GM23248 (cell line): ENCODE measurements around the gene PCSK9. TPM values are rescaled to one million over a fixed set of nuclear protein-coding genes. Genes with fewer than 3 reads are reported as not detected.

Source experiments
- DNase-seq: peaks from one replicate; pipeline ENCODE4 v3.0.0-alpha.2; 2015
- H2AFZ ChIP-seq: fragments of 200-600 bp; sonication (generic); 2 replicates; pipeline ENCODE4 v1.6.1; 2016; ENCODE audit warnings: antibody characterized with exemption
- H3F3A ChIP-seq: fragments of 200-600 bp; sonication (generic); 2 replicates; pipeline ENCODE4 v1.6.1; 2016; ENCODE audit warnings: mild to moderate bottlenecking, antibody characterized with exemption, mixed run types; ENCODE audit not compliant: insufficient read depth
- H3K27ac ChIP-seq: fragments of 200-600 bp; sonication (generic); 2 replicates; pipeline ENCODE4 v1.5.1; 2016; ENCODE audit warnings: mild to moderate bottlenecking
- H3K27me3 ChIP-seq: fragments of 200-600 bp; sonication (generic); replicated peaks from 2 replicates; pipeline ENCODE4 v1.6.1; 2016; ENCODE audit warnings: mild to moderate bottlenecking; ENCODE audit not compliant: insufficient read depth
- H3K36me3 ChIP-seq: fragments of 200-600 bp; sonication (generic); 2 replicates; pipeline ENCODE4 v1.6.1; 2016; ENCODE audit warnings: low read depth, mild to moderate bottlenecking
- H3K4me1 ChIP-seq: fragments of 200-600 bp; sonication (generic); 2 replicates; pipeline ENCODE4 v1.6.1; 2016; ENCODE audit warnings: mild to moderate bottlenecking; ENCODE audit not compliant: insufficient read depth
- H3K4me2 ChIP-seq: fragments of 200-600 bp; sonication (generic); one replicate; pipeline ENCODE4 v1.6.1; 2016; ENCODE audit warnings: mild to moderate bottlenecking; ENCODE audit not compliant: unreplicated experiment
- H3K4me3 ChIP-seq: fragments of 200-600 bp; sonication (generic); 2 replicates; pipeline ENCODE4 v1.5.1; 2016; ENCODE audit warnings: mild to moderate bottlenecking
- H3K79me2 ChIP-seq: fragments of 200-600 bp; sonication (generic); 2 replicates; pipeline ENCODE4 v1.6.1; 2016; ENCODE audit warnings: mild to moderate bottlenecking; ENCODE audit not compliant: insufficient read depth
- H3K9ac ChIP-seq: fragments of 200-600 bp; sonication (generic); 2 replicates; pipeline ENCODE4 v1.6.1; 2016; ENCODE audit warnings: mild to moderate bottlenecking
- H3K9me2 ChIP-seq: fragments of 200-600 bp; sonication (generic); 2 replicates; pipeline ENCODE4 v1.6.1; 2016; ENCODE audit warnings: mixed run types, mild to moderate bottlenecking, moderate library complexity; ENCODE audit not compliant: insufficient read depth
- H3K9me3 ChIP-seq: fragments of 200-600 bp; sonication (generic); one replicate; pipeline ENCODE4 v1.6.1; 2017; ENCODE audit warnings: low read depth
- H4K20me1 ChIP-seq: fragments of 200-600 bp; sonication (generic); 2 replicates; pipeline ENCODE4 v1.6.0; 2016; ENCODE audit not compliant: insufficient read depth
- EZH2 ChIP-seq: fragments of 200-600 bp; sonication (generic); IDR thresholded peaks from 2 replicates; pipeline ENCODE4 v1.6.1; 2018; ENCODE audit warnings: antibody characterized with exemption, mild to moderate bottlenecking; ENCODE audit not compliant: insufficient read depth, poor library complexity, severe bottlenecking
- EZH2phosphoT487 ChIP-seq: fragments of 200-600 bp; sonication (generic); IDR thresholded peaks from 2 replicates; pipeline ENCODE4 v1.6.1; 2018; ENCODE audit warnings: antibody characterized with exemption, moderate library complexity, mild to moderate bottlenecking, low read depth; ENCODE audit not compliant: insufficient read depth
- WGBS, 2 experiments: methylation state at CpG; one replicate each; pipeline ENCODE4 v1.1.6; 2015 to 2017; ENCODE audit warnings: low lambda C conversion rate in 2 of 2, low coverage in 1 of 2; ENCODE audit errors: missing lambda C conversion rate in 2 of 2; 5-methylcytosine and 5-hydroxymethylcytosine counted together
- in situ Hi-C: fragments of 300-500 bp; cut with MboI; formaldehyde crosslinking; loops from 2 replicates; pipeline ENCODE4 v1.15.0; 2020
- polyA plus RNA-seq: library from polyadenylated mRNA; unstranded; fragments of >200 nt; fragmentation: Nextera tagmentation; extraction: Ambion mirVana; gene quantifications from 2 replicates; pipeline ENCODE4 v1.2.1, GENCODE V29; 2016
- total RNA-seq: library from RNA; depleted of rRNA; stranded (reverse); fragments of >200 nt; shearing (Covaris generic); gene quantifications from 2 replicates; pipeline ENCODE4 v1.2.3, GENCODE V29; 2014

Gene PCSK9
- total and polyA plus RNA-seq, 2 experiments from 2014 or later, result 0.11 to 0.16 TPM

- DNase-seq, result no peak
- TF ChIP-seq EZH2 (no peak), EZH2phosphoT487 (no peak)
- in situ Hi-C loops, result no loop called here
- Histone ChIP-seq H3K9me2 (no peaks in the 10 kb centered on the region), H4K20me1 (no peaks in the 10 kb centered on the region), H3K27ac (no peak overlapping the region), H2AFZ (no peak overlapping the region), H3K4me3 (no peak overlapping the region), H3K36me3 (peaks cover 33% of the 10 kb centered on the region; the same call in 1 of the 2 replicates), H3K79me2 (no peaks in the 10 kb centered on the region), H3K4me1 (peaks cover 15% of the 10 kb centered on the region), H3F3A (peaks cover 23% of the 10 kb centered on the region), H3K4me2 (no peak overlapping the region), H3K9me3 (no peaks in the 10 kb centered on the region), H3K27me3 (no peaks in the 10 kb centered on the region), H3K9ac (no peak overlapping the region)
- WGBS, 2 experiments, result 87% methylated on average over 17 of the region's 17 CpGs
Observed at GRCh38 chr1:55067022-55067778, 27.9 kb downstream of the PCSK9 start.

DNA sequence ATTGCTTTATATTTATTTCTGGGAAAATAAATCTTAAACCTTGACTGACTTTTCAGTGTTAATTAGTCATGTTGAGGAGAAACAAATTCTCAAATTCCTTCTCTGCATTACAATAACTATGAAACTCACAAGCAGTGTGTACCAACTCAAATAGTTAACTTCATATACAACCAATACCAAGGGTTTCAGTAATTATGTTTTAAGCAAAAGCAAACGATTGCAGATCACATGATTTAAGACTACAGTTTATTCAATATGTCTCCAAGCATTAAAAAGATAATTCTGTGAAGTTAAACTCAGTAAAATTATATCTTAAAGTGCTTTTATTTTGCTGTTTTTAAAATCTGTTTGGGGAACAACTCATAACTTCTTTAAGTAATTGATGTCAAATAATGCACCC, 28.6 kb downstream of the PCSK9 start:
- no peaks in the 10 kb centered on the region for H3K9me2 ChIP-seq
- no peak for TF ChIP-seq EZH2phosphoT487
- TF ChIP-seq EZH2, result no peak
- in situ Hi-C loops, result no loop called here
- DNase-seq, result no peak
- H3K36me3 ChIP-seq, result peaks cover 40% of the 10 kb centered on the region; the same call in 1 of the 2 replicates
- H3K4me1 ChIP-seq, result peaks cover 15% of the 10 kb centered on the region
- H3K79me2 ChIP-seq, result no peaks in the 10 kb centered on the region
- no peaks in the 10 kb centered on the region for H3K27me3 ChIP-seq
- no peaks in the 10 kb centered on the region for H4K20me1 ChIP-seq
- no peak overlapping the region for H3K4me3 ChIP-seq
- no peaks in the 10 kb centered on the region for H3K9me3 ChIP-seq
- no peak overlapping the region for H3K9ac ChIP-seq
- WGBS, 2 experiments, result 56 to 58% methylated on average over 1 of the region's 1 CpG
- H3F3A ChIP-seq, result peaks cover 23% of the 10 kb centered on the region
- H3K4me2 ChIP-seq, result no peak overlapping the region
- no peak overlapping the region for H3K27ac ChIP-seq
- H2AFZ ChIP-seq, result no peak overlapping the region

GRCh38 chr1:55068638-55069037, 29.3 kb downstream of the PCSK9 start:
- TF ChIP-seq EZH2phosphoT487 (no peak), EZH2 (no peak)
- H3K36me3 ChIP-seq, result peaks cover 48% of the 10 kb centered on the region; the same call in 1 of the 2 replicates
- no peaks in the 10 kb centered on the region for H3K9me3 ChIP-seq
- 96 to 97% methylated on average over 9 of the region's 9 CpGs for WGBS, 2 experiments
- H2AFZ ChIP-seq, result no peak overlapping the region
- H3F3A ChIP-seq, result peaks cover 23% of the 10 kb centered on the region
- in situ Hi-C loops, result no loop called here
- no peak overlapping the region for H3K4me2 ChIP-seq
- H3K79me2 ChIP-seq, result no peaks in the 10 kb centered on the region
- H3K27me3 ChIP-seq, result no peaks in the 10 kb centered on the region
- no peak overlapping the region for H3K9ac ChIP-seq
- H3K4me3 ChIP-seq, result no peak overlapping the region
- H3K27ac ChIP-seq, result no peak overlapping the region
- DNase-seq, result no peak
- H3K4me1 ChIP-seq, result peaks cover 15% of the 10 kb centered on the region
- H3K9me2 ChIP-seq, result no peaks in the 10 kb centered on the region
- H4K20me1 ChIP-seq, result no peaks in the 10 kb centered on the region

- Histone ChIP-seq H2AFZ (no peak overlapping the region), H3K4me2 (no peak overlapping the region), H3K4me3 (no peak overlapping the region), H3K9me3 (no peaks in the 10 kb centered on the region), H3K36me3 (peaks cover 48% of the 10 kb centered on the region; the same call in 1 of the 2 replicates), H3K4me1 (peaks cover 12% of the 10 kb centered on the region), H4K20me1 (no peaks in the 10 kb centered on the region), H3K79me2 (no peaks in the 10 kb centered on the region), H3F3A (peaks cover 20% of the 10 kb centered on the region), H3K27ac (no peak overlapping the region), H3K9me2 (no peaks in the 10 kb centered on the region), H3K27me3 (no peaks in the 10 kb centered on the region), H3K9ac (no peak overlapping the region)
- no peak for DNase-seq
- no peak for TF ChIP-seq EZH2
- no peak for TF ChIP-seq EZH2phosphoT487
- in situ Hi-C loops, result no loop called here
- WGBS, 2 experiments, result 91 to 93% methylated on average over 7 of the region's 7 CpGs
Observed at GRCh38 chr1:55069280-55069679, 29.9 kb downstream of the PCSK9 start.
